Mesothelial cell of epicardium (in vitro differentiated cells): ENCODE data around the gene RNU11. TPM values are rescaled to one million over a fixed set of nuclear protein-coding genes. Genes with fewer than 3 reads are reported as not detected.

Experiments used
- total RNA-seq: library from RNA; stranded (reverse); gene quantifications from 3 replicates; pipeline ENCODE4 v1.2.1, GENCODE V29; 2021

RNU11 gene
- total RNA-seq, 1 donor from 2014 or later = not detected

Other genes starting within 250 kb of the RNU11 start
- 30.6 to 33.7 TPM (median 31.9 TPM) in 3 replicates for gene RCC1, start 142.6 kb upstream of the RNU11 start, total RNA-seq
- gene TRNAU1AP, start 95.5 kb upstream of the RNU11 start, total RNA-seq = 23.3 to 25.5 TPM (median 25.0 TPM) in 3 replicates
- gene RAB42, start 56.3 kb upstream of the RNU11 start, total RNA-seq = 4.6 to 5.1 TPM (median 4.8 TPM) in 3 replicates
- 16.7 to 18.4 TPM (median 17.7 TPM) in 3 replicates for gene TAF12, start 5.5 kb upstream of the RNU11 start, total RNA-seq
- 18.6 to 20.3 TPM (median 19.1 TPM) in 3 replicates for gene GMEB1, start 20.2 kb downstream of the RNU11 start, total RNA-seq
- 130 to 144 TPM (median 137 TPM) in 3 replicates for gene YTHDF2, start 88.3 kb downstream of the RNU11 start, total RNA-seq
- 0.27 to 0.66 TPM (median 0.34 TPM) in 3 replicates for gene OPRD1, start 163.6 kb downstream of the RNU11 start, total RNA-seq